Measurements from ENCODE around the gene PHF2.

The PHF2 gene

GRCh38 chr9:93585695-93586094, 9.3 kb downstream of the PHF2 start:
- DNase-seq = no peak

GRCh38 chr9:93586290-93587057, 10.1 kb downstream of the PHF2 start:
- no peak for DNase-seq

GRCh38 chr9:93587284-93587650, 10.9 kb downstream of the PHF2 start:
- no peak for DNase-seq

- DNase-seq = no peak
Measured at GRCh38 chr9:93587651-93588347, 11.4 kb downstream of the PHF2 start.

- DNase-seq = no peak
Measured at GRCh38 chr9:93588641-93589609, 12.5 kb downstream of the PHF2 start.

- no peak for DNase-seq
Measured at GRCh38 chr9:93589688-93590087, 13.3 kb downstream of the PHF2 start.

GRCh38 chr9:93590609-93591234, 14.3 kb downstream of the PHF2 start:
- no peak for DNase-seq

GRCh38 chr9:93591301-93592007, 15.1 kb downstream of the PHF2 start:
- no peak for DNase-seq

GRCh38 chr9:93592008-93592642, 15.7 kb downstream of the PHF2 start:
- no peak for DNase-seq

- DNase-seq = no peak
Measured at GRCh38 chr9:93592643-93593021, 16.2 kb downstream of the PHF2 start.

- DNase-seq = no peak
Measured at GRCh38 chr9:93593144-93593658, 16.8 kb downstream of the PHF2 start.

- DNase-seq = no peak
Measured at GRCh38 chr9:93594041-93594756, 17.8 kb downstream of the PHF2 start.

GRCh38 chr9:93595461-93595860, 19.1 kb downstream of the PHF2 start:
- DNase-seq = no peak

- DNase-seq = no peak
Measured at GRCh38 chr9:93595861-93596365, 19.5 kb downstream of the PHF2 start.

- no peak for DNase-seq
Measured at GRCh38 chr9:93596399-93596798, 20.0 kb downstream of the PHF2 start.

- no peak for DNase-seq
Measured at GRCh38 chr9:93597142-93597706, 20.8 kb downstream of the PHF2 start.

- no peak for DNase-seq
Measured at GRCh38 chr9:93597871-93598646, 21.7 kb downstream of the PHF2 start.

GRCh38 chr9:93598647-93599241, 22.4 kb downstream of the PHF2 start:
- no peak for DNase-seq
